ENCODE measurements around the gene SPRYD3. TPM values are rescaled to one million over a fixed set of nuclear protein-coding genes. Genes with fewer than 3 reads are reported as not detected.

SPRYD3 gene
- total RNA-seq, 1 experiment from 2014 or later: 35.2 TPM

- BruUV-seq (replicated peaks): no TSS peak
- Mint-ChIP-seq H3K4me1 (ENCODE audit: insufficient read depth, unreplicated experiment) (peaks cover 11% of the 10 kb centered on the region), H3K9me3 (ENCODE audit: unreplicated experiment) (no peaks in the 10 kb centered on the region), H3K4me3 (ENCODE audit: unreplicated experiment) (no peak overlapping the region), H3K27me3 (ENCODE audit: insufficient read depth, unreplicated experiment) (no peaks in the 10 kb centered on the region), H3K27ac (ENCODE audit: low read depth, unreplicated experiment) (no peak overlapping the region), H3K36me3 (ENCODE audit: insufficient read depth, unreplicated experiment) (peaks cover 48% of the 10 kb centered on the region)
- ChIA-PET POLR2A (interaction anchor here (0.5 to 2.6 kb wide), 6 partner anchors 12 to 1473 kb away, joined by 3 to 39 read pairs (median 4); partner anchors contain the start of genes AAAS and IGFBP6), CTCF (interaction anchor here (0.6 to 15.4 kb wide), 20 partner anchors 11 to 406 kb away, joined by 3 to 267 read pairs (median 6); partner anchors contain the start of genes IGFBP6, SOAT2 and SPRYD3)
- no peak for TF ChIP-seq CTCF (IDR thresholded peaks at IDR 0.05; ENCODE audit: unreplicated experiment)
- no peak for DNase-seq (ENCODE audit: unreplicated experiment)
- intact Hi-C loops (cut with micrococcal nuclease): loop anchor here (2.0 kb wide), 1 partner anchor 123 kb away; no protein-coding TSS in a partner anchor
These were observed 11.9 kb downstream of the SPRYD3 start for GRCh38 chr12:53067074-53067992.

GRCh38 chr12:53065975-53066931 lies 12.9 kb downstream of the SPRYD3 start:
- TF ChIP-seq CTCF (IDR thresholded peaks at IDR 0.05; ENCODE audit: unreplicated experiment): peak; percentile 78
- peaks cover 54% of the 10 kb centered on the region for H3K36me3 Mint-ChIP-seq (ENCODE audit: insufficient read depth, unreplicated experiment)
- H3K9me3 Mint-ChIP-seq (ENCODE audit: unreplicated experiment): no peaks in the 10 kb centered on the region
- peaks cover 11% of the 10 kb centered on the region for H3K4me1 Mint-ChIP-seq (ENCODE audit: insufficient read depth, unreplicated experiment)
- peak; percentile 81 for DNase-seq (ENCODE audit: unreplicated experiment)
- no peaks in the 10 kb centered on the region for H3K27me3 Mint-ChIP-seq (ENCODE audit: insufficient read depth, unreplicated experiment)
- BruUV-seq (replicated peaks): no TSS peak
- CTCF ChIA-PET: interaction anchor here (0.5 to 15.4 kb wide), 45 partner anchors 8 to 1635 kb away, joined by 3 to 267 read pairs (median 4); partner anchors contain the start of genes AAAS, IGFBP6, SOAT2 and SPRYD3
- POLR2A ChIA-PET: interaction anchor here (0.5 to 2.6 kb wide), 15 partner anchors 9 to 1575 kb away, joined by 3 to 39 read pairs (median 3); partner anchors contain the start of genes AAAS, IGFBP6 and SPRYD3
- intact Hi-C loops (cut with micrococcal nuclease): loop anchor here (1.0 to 2.0 kb wide), 2 partner anchors 33 to 125 kb away; no protein-coding TSS in a partner anchor
- no peak overlapping the region for H3K27ac Mint-ChIP-seq (ENCODE audit: low read depth, unreplicated experiment)
- H3K4me3 Mint-ChIP-seq (ENCODE audit: unreplicated experiment): no peak overlapping the region

DNA sequence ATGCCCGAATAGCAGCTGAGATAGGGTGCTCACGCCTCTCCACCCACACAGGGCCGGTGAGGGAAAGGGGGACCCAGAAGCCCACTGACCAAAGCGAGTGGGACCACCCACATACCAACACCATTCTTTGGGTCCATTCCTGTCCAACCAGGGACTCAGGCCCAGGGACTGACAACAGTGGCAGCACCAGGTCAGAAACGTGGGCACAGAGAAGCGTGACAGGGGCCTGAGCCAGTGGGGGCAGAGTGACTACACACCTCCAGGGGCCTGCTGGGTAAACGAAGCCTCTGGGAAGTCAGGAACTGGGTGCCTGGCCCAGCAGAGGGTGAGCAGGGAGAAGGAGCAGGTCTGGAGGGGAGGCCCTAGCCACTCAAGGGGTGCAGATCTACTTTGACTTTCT lies 13.7 kb downstream of the SPRYD3 start:
- no peak for DNase-seq (ENCODE audit: unreplicated experiment)
- no peaks in the 10 kb centered on the region for H3K9me3 Mint-ChIP-seq (ENCODE audit: unreplicated experiment)
- TF ChIP-seq CTCF (IDR thresholded peaks at IDR 0.05; ENCODE audit: unreplicated experiment): no peak
- peaks cover 11% of the 10 kb centered on the region for H3K4me1 Mint-ChIP-seq (ENCODE audit: insufficient read depth, unreplicated experiment)
- ChIA-PET POLR2A (interaction anchor here (0.8 to 2.6 kb wide), 7 partner anchors 13 to 323 kb away, joined by 3 to 39 read pairs (median 3); partner anchors contain the start of genes IGFBP6 and SPRYD3), CTCF (interaction anchor here (0.6 to 15.4 kb wide), 33 partner anchors 9 to 416 kb away, joined by 3 to 267 read pairs (median 6); partner anchors contain the start of genes AAAS, IGFBP6, SOAT2 and SPRYD3)
- H3K4me3 Mint-ChIP-seq (ENCODE audit: unreplicated experiment): no peak overlapping the region
- no peak overlapping the region for H3K27ac Mint-ChIP-seq (ENCODE audit: low read depth, unreplicated experiment)
- intact Hi-C loops (cut with micrococcal nuclease): no loop called here
- peaks cover 51% of the 10 kb centered on the region for H3K36me3 Mint-ChIP-seq (ENCODE audit: insufficient read depth, unreplicated experiment)
- TSS peak; percentile 38 for BruUV-seq (replicated peaks)
- no peaks in the 10 kb centered on the region for H3K27me3 Mint-ChIP-seq (ENCODE audit: insufficient read depth, unreplicated experiment)
